ENCODE data around the gene ATP5PF. TPM values are rescaled to one million over a fixed set of nuclear protein-coding genes. Genes with fewer than 3 reads are reported as not detected.

The ATP5PF gene
- total and polyA plus RNA-seq, 7 donors, result 355 to 1,142 (median 424) TPM

GRCh38 chr21:25733859-25734653, 648 bp downstream of the ATP5PF start:
- DNase-seq, result no peak
- Histone ChIP-seq H3K9me3 (no peaks in the 10 kb centered on the region), H3K4me3 (peak overlapping the region; percentile 93), H3K36me3 (ENCODE audit: insufficient read depth in 1 of 2, low read depth in 1 of 2) (peaks cover 0 to 7% of the 10 kb centered on the region in 2 donors), H3K4me1 (peaks cover 57% of the 10 kb centered on the region), H3K27ac (peak overlapping the region; percentile 97), H3K27me3 (ENCODE audit: insufficient read depth in 3 of 3, low read length in 2 of 3) (no peaks in the 10 kb centered on the region)
- no peak for TF ChIP-seq CTCF (IDR thresholded peaks at IDR 0.05)
- peak; percentile 54 to 72 (median 62) for ATAC-seq
- WGBS, 3 donors, result 2% methylated on average over 30 of the region's 30 CpGs
- intact Hi-C loops (cut with DNase I), result loop anchor here in 1 of 2 donors (5.0 kb wide), 1 partner anchor 127 kb away; the partner anchor contains the start of gene MRPL39

GRCh38 chr21:25732091-25732760, 2.5 kb downstream of the ATP5PF start:
- 45 to 59% (median 54%) methylated on average over 6 of the region's 6 CpGs for WGBS, 3 donors
- Histone ChIP-seq H3K4me1 (peaks cover 50% of the 10 kb centered on the region), H3K9me3 (no peaks in the 10 kb centered on the region), H3K27ac (peak overlapping the region; percentile 97), H3K27me3 (ENCODE audit: insufficient read depth in 3 of 3, low read length in 2 of 3) (no peaks in the 10 kb centered on the region), H3K36me3 (ENCODE audit: insufficient read depth in 1 of 2, low read depth in 1 of 2) (peaks cover 9 to 25% of the 10 kb centered on the region in 2 donors), H3K4me3 (peak overlapping the region; percentile 93)
- ATAC-seq, result no peak
- no peak for DNase-seq
- no peak for TF ChIP-seq CTCF (IDR thresholded peaks at IDR 0.05)
- intact Hi-C loops (cut with DNase I), result loop anchor here in 1 of 2 donors (5.0 kb wide), 1 partner anchor 125 kb away; the partner anchor contains the start of gene MRPL39

- Histone ChIP-seq H3K36me3 (ENCODE audit: insufficient read depth in 1 of 2, low read depth in 1 of 2) (peaks cover 13 to 73% of the 10 kb centered on the region in 2 donors), H3K27ac (no peak overlapping the region)
- whole genome bisulfite sequencing, 3 donors, result 89 to 95% (median 90%) methylated on average over 3 of the region's 3 CpGs
Measured at GRCh38 chr21:25722631-25723030, 12.1 kb downstream of the ATP5PF start.

GRCh38 chr21:25721987-25722386, 12.7 kb downstream of the ATP5PF start:
- H3K27me3 ChIP-seq (ENCODE audit: insufficient read depth in 3 of 3, low read length in 2 of 3), result no peaks in the 10 kb centered on the region
- peaks cover 10 to 73% of the 10 kb centered on the region in 2 donors for H3K36me3 ChIP-seq (ENCODE audit: insufficient read depth in 1 of 2, low read depth in 1 of 2)
- intact Hi-C loops (cut with DNase I), result no loop called here
- peaks cover 6% of the 10 kb centered on the region for H3K4me1 ChIP-seq
- H3K4me3 ChIP-seq, result no peak overlapping the region
- DNase-seq (no peak), ATAC-seq (no peak)
- TF ChIP-seq CTCF (IDR thresholded peaks at IDR 0.05), result no peak
- H3K27ac ChIP-seq, result no peak overlapping the region
- no peaks in the 10 kb centered on the region for H3K9me3 ChIP-seq
- WGBS, 3 donors, result 88 to 100% (median 91%) methylated on average over 3 of the region's 3 CpGs

More at GRCh38 chr21:25722631-25723030, 12.1 kb downstream of the ATP5PF start:
- Histone ChIP-seq H3K4me1 (peaks cover 4% of the 10 kb centered on the region), H3K9me3 (no peaks in the 10 kb centered on the region), H3K27me3 (ENCODE audit: insufficient read depth in 3 of 3, low read length in 2 of 3) (no peaks in the 10 kb centered on the region), H3K4me3 (no peak overlapping the region)
- ATAC-seq, result peak in 1 of 4 donors; percentile 29
- intact Hi-C loops (cut with DNase I), result no loop called here
- TF ChIP-seq CTCF (IDR thresholded peaks at IDR 0.05), result no peak
- no peak for DNase-seq
